Upper lobe of left lung (tissue), 6 donors: ENCODE data around the gene ASCL2. TPM values are rescaled to one million over a fixed set of nuclear protein-coding genes. Genes with fewer than 3 reads are reported as not detected.

Experiments
- ATAC-seq, 2 donors: fragments of 200-7000 bp; cut with Tn5 transposase; one replicate each; pipeline ENCODE4 v1.9.1; 2022; ENCODE audit warnings: mild to moderate bottlenecking in 2 of 2, moderate library complexity in 2 of 2; ENCODE audit not compliant: low FRiP score in 2 of 2
- DNase-seq, 2 donors: peaks; one replicate each; pipeline ENCODE4 v3.0.0-alpha.2; 2019 to 2020
- H3K27ac ChIP-seq, 4 donors: fragments of 200-600 bp; sonication (generic); one replicate each; pipeline ENCODE4 v1.5.1; 2016 to 2019
- H3K27me3 ChIP-seq, 4 donors: fragments of 200-600 bp; sonication (generic); one replicate each; pipeline ENCODE4 v1.5.1; 2017 to 2019
- H3K36me3 ChIP-seq, 4 donors: fragments of 200-600 bp; sonication (generic); one replicate each; pipeline ENCODE4 v1.5.1; 2016 to 2019
- H3K4me1 ChIP-seq, 4 donors: fragments of 200-600 bp; sonication (generic); one replicate each; pipeline ENCODE4 v1.5.1; 2018 to 2019
- H3K4me3 ChIP-seq, 4 donors: fragments of 200-600 bp; sonication (generic); one replicate each; pipeline ENCODE4 v1.5.1; 2017 to 2019; ENCODE audit warnings: mild to moderate bottlenecking in 2 of 4, moderate library complexity in 1 of 4
- H3K9me3 ChIP-seq, 4 donors: fragments of 200-600 bp; sonication (generic); one replicate each; pipeline ENCODE4 v1.5.1; 2018 to 2019
- EP300 ChIP-seq, 4 donors: sonication (generic); formaldehyde crosslinking; IDR thresholded peaks; one replicate each; pipeline ENCODE4 v1.5.1; 2017; ENCODE audit warnings: antibody characterized with exemption in 4 of 4, control low read depth in 2 of 4
- POLR2A ChIP-seq, 4 donors: fragments of 450-650 bp; IDR thresholded peaks; one replicate each; pipeline ENCODE4 v1.5.1; 2016 to 2017; ENCODE audit warnings: antibody characterized with exemption in 4 of 4, mild to moderate bottlenecking in 2 of 4
- POLR2AphosphoS5 ChIP-seq, 2 donors: sonication (generic); formaldehyde crosslinking; IDR thresholded peaks; one replicate each; pipeline ENCODE4 v1.5.1; 2017; ENCODE audit warnings: antibody characterized with exemption in 2 of 2
- WGBS, 2 donors: methylation state at CpG; one replicate each; pipeline ENCODE4 v1.1.5; 2017 to 2018; 5-methylcytosine and 5-hydroxymethylcytosine counted together
- total RNA-seq, 6 donors: library from RNA; depleted of rRNA in 4 of 6; stranded (reverse); fragments of >200 nt in 4 of 6; gene quantifications; one replicate each; pipeline versions ENCODE4 v1.1.0 to v1.2.1, GENCODE V29; 2016 to 2021
- TF ChIP-seq, protein P1 (sequence below), 6 experiments: fragments of 450-650 bp in 4 of 6; fragments of 200-600 bp in 2 of 6; sonication (generic) in 2 of 6; IDR thresholded peaks; one replicate each; pipeline ENCODE4 v1.5.1; 2016 to 2019; ENCODE audit warnings: antibody characterized with exemption in 6 of 6
- donor health status: DM: no; HTN: no; CAD: no; lungs with moderate emphysema.
- donor health status: DM: no; HTN: yes; CAD: no; lungs with severe emphysema.

ASCL2 gene
- total RNA-seq, 6 donors from 2014 or later, result 1.4 to 3.4 (median 1.9) TPM; not detected in 2

DNA sequence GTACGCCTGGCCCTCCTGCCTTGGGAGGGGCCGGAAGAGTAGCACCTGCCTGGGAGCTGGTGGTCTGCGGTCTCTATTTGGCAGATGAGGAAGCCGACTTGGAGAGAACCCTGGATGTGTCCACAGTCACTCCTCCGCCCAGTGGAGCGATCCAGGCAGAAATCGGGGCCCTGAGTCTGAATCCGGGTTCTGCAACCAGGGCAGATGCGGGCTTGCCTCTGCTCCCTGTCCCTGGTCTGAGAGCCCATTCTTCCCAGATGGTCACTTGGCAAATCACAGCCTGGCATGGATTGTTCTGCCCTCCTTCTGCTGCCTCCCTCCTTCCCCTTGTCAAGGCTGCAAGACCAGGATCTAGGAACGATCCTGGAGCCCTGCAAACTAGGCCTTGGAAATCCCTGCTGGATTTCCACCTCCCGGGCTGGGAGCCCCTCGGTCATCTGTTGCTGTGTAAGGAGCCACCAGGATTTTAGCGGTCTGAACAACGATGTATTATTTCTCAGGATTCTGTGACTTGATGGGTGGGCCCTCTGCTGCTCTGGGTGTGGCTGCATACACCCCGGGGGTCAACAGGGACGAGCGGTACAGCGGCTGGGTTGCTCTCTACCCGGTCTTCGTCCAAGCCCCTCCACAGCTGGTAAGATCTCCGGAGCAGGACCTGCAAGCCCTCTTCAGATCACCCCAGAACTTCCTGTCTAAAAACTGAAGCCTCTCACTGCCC lies 2.0 kb upstream of the ASCL2 start:
- no peaks in the 10 kb centered on the region for H3K9me3 ChIP-seq
- no peak overlapping the region for H3K27ac ChIP-seq
- peaks cover 0 to 21% (median 9%) of the 10 kb centered on the region in 4 donors for H3K27me3 ChIP-seq
- H3K4me3 ChIP-seq, result no peak overlapping the region
- TF ChIP-seq EP300 (IDR thresholded peaks at IDR 0.05) (no peak), POLR2A (IDR thresholded peaks at IDR 0.05) (no peak), POLR2AphosphoS5 (IDR thresholded peaks at IDR 0.05) (no peak)
- TF ChIP-seq, protein P1, sequence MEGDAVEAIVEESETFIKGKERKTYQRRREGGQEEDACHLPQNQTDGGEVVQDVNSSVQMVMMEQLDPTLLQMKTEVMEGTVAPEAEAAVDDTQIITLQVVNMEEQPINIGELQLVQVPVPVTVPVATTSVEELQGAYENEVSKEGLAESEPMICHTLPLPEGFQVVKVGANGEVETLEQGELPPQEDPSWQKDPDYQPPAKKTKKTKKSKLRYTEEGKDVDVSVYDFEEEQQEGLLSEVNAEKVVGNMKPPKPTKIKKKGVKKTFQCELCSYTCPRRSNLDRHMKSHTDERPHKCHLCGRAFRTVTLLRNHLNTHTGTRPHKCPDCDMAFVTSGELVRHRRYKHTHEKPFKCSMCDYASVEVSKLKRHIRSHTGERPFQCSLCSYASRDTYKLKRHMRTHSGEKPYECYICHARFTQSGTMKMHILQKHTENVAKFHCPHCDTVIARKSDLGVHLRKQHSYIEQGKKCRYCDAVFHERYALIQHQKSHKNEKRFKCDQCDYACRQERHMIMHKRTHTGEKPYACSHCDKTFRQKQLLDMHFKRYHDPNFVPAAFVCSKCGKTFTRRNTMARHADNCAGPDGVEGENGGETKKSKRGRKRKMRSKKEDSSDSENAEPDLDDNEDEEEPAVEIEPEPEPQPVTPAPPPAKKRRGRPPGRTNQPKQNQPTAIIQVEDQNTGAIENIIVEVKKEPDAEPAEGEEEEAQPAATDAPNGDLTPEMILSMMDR (IDR thresholded peaks at IDR 0.05), result no peak
- peaks cover 26 to 34% (median 27%) of the 10 kb centered on the region in 4 donors for H3K4me1 ChIP-seq
- DNase-seq (no peak), ATAC-seq (no peak)
- H3K36me3 ChIP-seq, result no peaks in the 10 kb centered on the region
- WGBS, 2 donors, result 90 to 96% methylated on average over 9 to 21 of the region's 21 CpGs

DNA sequence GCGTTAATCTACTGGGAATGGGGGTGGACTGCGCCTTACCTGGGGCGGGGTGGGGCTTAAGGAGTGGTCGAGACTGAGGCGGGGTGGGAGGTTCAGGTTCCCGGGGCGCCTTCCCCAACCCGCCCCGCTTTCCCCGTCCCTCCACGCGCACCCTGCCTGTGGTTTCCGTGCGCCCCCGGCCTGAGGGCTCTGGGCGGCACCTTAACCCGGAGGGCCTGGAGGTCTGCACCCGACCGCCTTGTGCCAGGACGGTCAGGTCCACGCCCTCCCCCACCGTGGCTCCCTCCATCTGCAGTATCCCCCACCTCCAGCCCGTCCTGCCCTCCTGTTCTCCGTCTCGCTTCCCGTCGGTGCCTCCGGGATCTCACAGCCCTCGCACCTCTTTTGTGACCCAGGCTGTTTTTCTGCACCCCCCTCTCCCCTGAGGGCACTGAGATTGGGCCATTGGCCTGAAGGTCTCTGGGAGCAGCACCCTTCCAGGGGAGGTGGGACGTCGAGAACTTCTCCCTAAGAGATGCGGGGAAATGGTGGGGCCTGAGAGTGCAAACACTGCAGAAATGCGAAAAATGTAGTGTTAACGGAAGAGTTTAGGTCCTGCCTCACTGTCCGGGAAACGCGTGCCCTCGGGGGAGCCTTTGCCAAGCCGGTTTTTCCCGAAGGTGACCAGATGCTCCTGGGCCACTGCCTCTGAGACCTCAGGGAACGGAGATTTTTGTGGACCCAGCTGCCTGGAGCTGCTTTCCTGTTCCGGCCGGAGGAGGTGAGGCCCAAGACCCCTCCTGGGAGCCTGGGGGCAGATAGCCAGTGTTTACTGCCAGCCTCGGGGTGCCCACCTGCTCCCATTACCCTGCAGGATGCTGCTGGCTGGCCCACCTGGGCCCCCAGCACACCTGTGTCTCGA lies 1.2 kb upstream of the ASCL2 start:
- WGBS, 2 donors, result 37 to 44% methylated on average over 24 to 44 of the region's 45 CpGs
- peak overlapping the region in 3 of 4 donors; percentile 61 to 69 (median 64) for H3K4me3 ChIP-seq
- H3K27me3 ChIP-seq, result peaks cover 0 to 21% (median 9%) of the 10 kb centered on the region in 4 donors

DNA sequence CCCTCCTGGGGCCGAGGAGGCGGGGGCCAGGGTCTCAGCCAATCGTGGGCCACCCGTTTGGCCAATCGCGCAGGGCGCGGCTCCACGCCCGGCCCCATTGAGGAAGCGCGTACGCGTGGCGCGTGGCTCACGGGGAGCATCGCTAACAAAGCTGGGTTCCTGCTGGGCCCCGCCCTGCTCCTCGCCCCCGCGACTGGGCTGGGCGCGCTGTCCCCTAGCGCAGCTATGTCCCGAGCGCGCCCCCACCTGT lies 614 bp upstream of the ASCL2 start:
- Histone ChIP-seq H3K27me3 (peaks cover 0 to 21% (median 9%) of the 10 kb centered on the region in 4 donors), H3K9me3 (no peaks in the 10 kb centered on the region), H3K27ac (no peak overlapping the region), H3K36me3 (no peaks in the 10 kb centered on the region), H3K4me1 (peaks cover 26 to 37% (median 30%) of the 10 kb centered on the region in 4 donors), H3K4me3 (peak overlapping the region in 3 of 4 donors; percentile 61 to 69 (median 64))
- ATAC-seq (peak in 1 of 2 donors; percentile 62), DNase-seq (peak in 1 of 2 donors; percentile 92)
- WGBS, 2 donors, result 4 to 17% methylated on average over 3 to 28 of the region's 28 CpGs
- TF ChIP-seq, protein P1 (IDR thresholded peaks at IDR 0.05), result no peak
- no peak for TF ChIP-seq POLR2AphosphoS5 (IDR thresholded peaks at IDR 0.05)
- TF ChIP-seq EP300 (IDR thresholded peaks at IDR 0.05), result no peak
- no peak for TF ChIP-seq POLR2A (IDR thresholded peaks at IDR 0.05)

More for the DNA sequence above, 1.2 kb upstream of the ASCL2 start:
- Histone ChIP-seq H3K36me3 (no peaks in the 10 kb centered on the region), H3K9me3 (no peaks in the 10 kb centered on the region), H3K4me1 (peaks cover 26 to 34% (median 27%) of the 10 kb centered on the region in 4 donors), H3K27ac (no peak overlapping the region)
- TF ChIP-seq EP300 (IDR thresholded peaks at IDR 0.05) (no peak), POLR2A (IDR thresholded peaks at IDR 0.05) (no peak), POLR2AphosphoS5 (IDR thresholded peaks at IDR 0.05) (no peak)
- TF ChIP-seq, protein P1 (IDR thresholded peaks at IDR 0.05), result no peak
- ATAC-seq (no peak), DNase-seq (peak in 1 of 2 donors; percentile 65)

DNA sequence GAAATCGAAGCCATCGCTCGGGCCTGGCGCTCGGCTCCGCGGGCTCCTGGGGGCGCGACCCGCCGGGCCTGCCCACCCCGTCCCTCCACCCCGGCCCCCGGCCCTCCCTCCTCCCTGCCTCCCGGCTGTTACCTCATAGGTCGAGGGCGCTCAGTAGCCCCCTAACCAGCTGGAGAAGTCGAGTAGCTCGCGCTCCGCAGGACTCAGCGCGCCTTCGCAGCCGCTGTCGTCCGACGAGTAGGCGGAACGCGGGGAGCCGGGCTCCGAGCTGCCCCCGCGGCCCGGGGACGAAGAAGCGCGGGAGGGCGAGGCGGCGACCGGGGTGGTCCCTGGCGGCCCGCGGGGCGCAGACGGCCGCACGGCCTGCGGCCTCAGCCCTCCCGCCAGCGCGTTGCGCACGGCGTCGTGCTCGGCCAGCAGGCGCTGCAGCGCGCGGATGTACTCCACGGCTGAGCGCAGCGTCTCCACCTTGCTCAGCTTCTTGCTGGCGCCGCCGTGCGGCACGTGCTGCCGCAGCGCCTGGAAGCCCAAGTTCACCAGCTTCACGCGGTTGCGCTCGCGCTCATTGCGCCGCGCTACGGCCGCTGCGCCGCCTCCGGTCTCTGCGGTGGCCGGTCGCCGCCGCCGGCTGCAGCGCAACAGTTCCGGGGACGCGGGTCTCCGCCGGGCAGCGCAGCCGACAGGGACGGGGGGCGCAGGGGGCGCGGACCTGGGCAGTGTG lies 627 bp downstream of the ASCL2 start:
- H3K4me1 ChIP-seq, result peaks cover 29 to 49% (median 32%) of the 10 kb centered on the region in 4 donors
- peak overlapping the region; percentile 33 to 69 (median 62) for H3K4me3 ChIP-seq
- WGBS, 2 donors, result 1% methylated on average over 17 to 56 of the region's 104 CpGs
- no peaks in the 10 kb centered on the region for H3K36me3 ChIP-seq
- H3K27me3 ChIP-seq, result peaks cover 0 to 21% (median 9%) of the 10 kb centered on the region in 4 donors
- peak in 1 of 2 donors; percentile 36 for ATAC-seq
- H3K9me3 ChIP-seq, result no peaks in the 10 kb centered on the region
- peak overlapping the region; percentile 69 to 86 (median 80) for H3K27ac ChIP-seq
- DNase-seq, result peak; percentile 54 to 91
- TF ChIP-seq, protein P1 (IDR thresholded peaks at IDR 0.05), result peak in 5 of 6 experiments; percentile 19 to 69 (median 52)
- no peak for TF ChIP-seq POLR2A (IDR thresholded peaks at IDR 0.05)
